Measurements from ENCODE around the gene PLAGL2.

Gene PLAGL2

GRCh38 chr20:32190616-32191415 is 16.7 kb downstream of the PLAGL2 start:
- no peak for TF ChIP-seq CTCF (IDR thresholded peaks at IDR 0.05)
- peaks cover 58% of the 10 kb centered on the region for H3K4me1 Mint-ChIP-seq
- H3K4me3 Mint-ChIP-seq = peak overlapping the region; percentile 83
- peak overlapping the region; percentile 72 for H3K27ac Mint-ChIP-seq
- H3K27me3 Mint-ChIP-seq (ENCODE audit: low read depth, poor library complexity) = peaks cover 6% of the 10 kb centered on the region
- no peak for DNase-seq
- peaks cover 39% of the 10 kb centered on the region for H3K36me3 Mint-ChIP-seq (ENCODE audit: low read depth)
- H3K9me3 Mint-ChIP-seq = no peaks in the 10 kb centered on the region

DNA sequence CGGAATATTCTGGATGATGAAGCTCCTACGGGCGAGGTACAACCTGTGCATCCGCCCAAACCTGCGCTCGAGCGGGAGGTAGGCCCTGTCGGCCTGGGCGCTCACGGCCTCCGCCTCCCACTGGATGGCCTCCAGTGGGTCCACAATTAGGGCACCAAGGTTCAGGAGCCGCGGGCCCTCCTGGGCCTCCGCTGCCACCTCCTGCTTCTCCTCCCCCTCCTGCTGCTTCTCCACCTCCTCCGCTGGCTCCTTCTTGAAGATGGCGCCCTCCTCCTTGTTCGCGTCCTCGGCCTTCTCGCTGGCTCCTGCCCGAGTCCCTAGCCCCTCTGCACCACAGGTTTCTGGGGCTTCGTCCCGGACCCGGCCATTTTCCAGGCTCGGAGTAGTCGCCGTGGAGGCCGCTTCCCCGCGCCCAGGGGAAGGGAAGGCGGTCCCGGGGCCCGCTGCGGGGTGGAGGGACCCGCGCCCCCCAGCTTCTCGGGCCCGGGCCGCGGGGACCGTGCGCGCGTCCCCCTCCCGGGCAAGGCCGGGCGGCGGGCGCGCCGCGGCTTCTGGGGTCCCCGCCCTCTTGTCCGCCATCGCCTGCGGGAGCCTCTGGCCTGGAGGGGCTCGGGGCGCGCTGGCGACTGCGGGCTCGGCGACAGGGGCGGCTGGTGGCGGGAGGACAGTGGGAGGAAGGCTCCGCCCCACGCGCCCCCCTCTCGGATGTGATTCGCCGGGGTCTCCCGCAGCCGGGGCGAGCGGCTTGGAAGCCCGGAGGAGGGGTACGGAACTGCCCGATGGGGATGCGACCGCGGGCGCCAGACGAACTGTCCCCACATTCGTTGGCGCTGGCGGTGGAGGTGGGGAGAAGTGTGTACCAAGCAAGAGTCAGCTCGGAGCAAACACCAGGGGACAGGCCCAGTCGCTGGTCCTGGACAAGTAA is 17.6 kb downstream of the PLAGL2 start:
- peak; percentile 86 for DNase-seq
- Mint-ChIP-seq H3K9me3 (no peaks in the 10 kb centered on the region), H3K36me3 (ENCODE audit: low read depth) (peaks cover 34% of the 10 kb centered on the region), H3K4me3 (peak overlapping the region; percentile 83), H3K4me1 (peaks cover 56% of the 10 kb centered on the region), H3K27me3 (ENCODE audit: low read depth, poor library complexity) (peaks cover 3% of the 10 kb centered on the region), H3K27ac (peak overlapping the region; percentile 79)
- no peak for TF ChIP-seq CTCF (IDR thresholded peaks at IDR 0.05)

DNA sequence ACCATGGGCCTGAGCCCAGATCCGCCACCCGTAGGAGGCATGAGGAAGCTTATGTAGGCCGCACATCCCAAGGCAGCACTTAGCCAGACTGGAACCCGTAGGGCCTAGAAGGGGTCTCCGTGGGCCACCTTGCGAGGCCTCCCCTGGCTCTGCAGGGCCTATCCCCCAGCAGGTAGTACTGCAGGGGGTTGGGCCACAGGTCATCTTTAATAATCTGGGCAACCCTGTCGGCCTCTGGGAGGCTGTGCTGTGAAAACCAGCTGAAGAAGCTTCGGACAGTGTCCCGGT is 18.5 kb downstream of the PLAGL2 start:
- Mint-ChIP-seq H3K27me3 (ENCODE audit: low read depth, poor library complexity) (no peaks in the 10 kb centered on the region), H3K4me3 (peak overlapping the region; percentile 83), H3K36me3 (ENCODE audit: low read depth) (peaks cover 29% of the 10 kb centered on the region), H3K4me1 (peaks cover 51% of the 10 kb centered on the region), H3K27ac (peak overlapping the region; percentile 67), H3K9me3 (no peaks in the 10 kb centered on the region)
- TF ChIP-seq CTCF (IDR thresholded peaks at IDR 0.05) = no peak
- DNase-seq = no peak

DNA sequence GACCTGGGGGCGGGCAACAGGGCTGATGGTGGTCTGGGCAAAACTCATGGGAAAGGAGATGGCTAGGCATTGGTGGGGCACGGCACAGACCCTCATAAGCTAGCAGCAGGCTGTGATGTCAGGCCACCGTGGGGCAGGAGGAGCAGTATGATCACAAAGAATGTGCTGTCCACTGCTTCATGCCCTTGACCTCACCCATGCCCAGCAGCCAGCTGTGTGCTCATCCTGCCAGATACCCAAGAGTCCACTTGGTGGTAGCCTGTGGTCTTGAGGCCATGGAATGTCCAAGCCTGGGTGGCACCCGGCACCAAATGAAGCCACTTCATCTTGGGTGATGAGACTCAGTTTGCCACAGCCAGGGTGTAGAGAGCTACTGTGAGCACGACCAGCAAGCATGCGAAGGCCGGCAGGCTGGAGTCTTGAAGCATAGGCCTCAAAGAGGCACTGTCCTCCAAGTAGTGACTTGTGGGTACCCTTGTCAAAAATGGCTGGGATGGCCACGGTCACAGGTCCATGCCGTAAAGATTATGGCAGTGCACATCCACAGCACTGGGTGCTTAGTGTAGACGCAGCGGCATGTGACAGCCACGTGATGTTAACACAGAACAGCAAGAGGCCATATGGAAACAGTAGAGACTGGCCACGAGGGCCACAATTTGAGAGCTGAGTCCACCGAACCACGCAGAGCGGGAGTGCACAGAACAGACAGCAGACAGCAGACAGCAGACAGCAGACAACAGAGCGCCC is 19.0 kb downstream of the PLAGL2 start:
- TF ChIP-seq CTCF (IDR thresholded peaks at IDR 0.05) = no peak
- Mint-ChIP-seq H3K27me3 (ENCODE audit: low read depth, poor library complexity) (no peaks in the 10 kb centered on the region), H3K27ac (peak overlapping the region; percentile 67), H3K4me3 (peak overlapping the region; percentile 83), H3K9me3 (no peaks in the 10 kb centered on the region), H3K4me1 (peaks cover 46% of the 10 kb centered on the region), H3K36me3 (ENCODE audit: low read depth) (peaks cover 24% of the 10 kb centered on the region)
- DNase-seq = no peak

DNA sequence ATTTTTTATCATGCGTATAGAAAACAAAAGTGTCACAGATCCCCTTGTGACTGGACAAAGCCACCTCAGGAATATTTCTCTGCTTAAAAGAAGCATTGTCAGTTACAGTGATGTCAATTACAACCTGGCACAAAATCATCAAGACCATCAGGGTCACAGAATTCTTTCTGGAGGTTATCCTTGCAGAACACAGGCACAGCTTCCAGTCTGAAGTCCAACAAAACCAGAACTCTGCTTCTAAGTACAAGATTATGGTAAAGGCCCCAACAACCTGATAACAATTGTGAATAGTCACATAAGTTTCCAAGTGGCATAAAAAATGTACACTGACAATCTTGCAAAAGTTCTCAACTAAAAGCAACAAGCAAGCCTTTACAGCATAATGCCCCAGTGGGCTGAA is 21.0 kb downstream of the PLAGL2 start:
- no peaks in the 10 kb centered on the region for H3K9me3 Mint-ChIP-seq
- peaks cover 15% of the 10 kb centered on the region for H3K36me3 Mint-ChIP-seq (ENCODE audit: low read depth)
- H3K4me1 Mint-ChIP-seq = peaks cover 42% of the 10 kb centered on the region
- no peak for TF ChIP-seq CTCF (IDR thresholded peaks at IDR 0.05)
- no peak overlapping the region for H3K27ac Mint-ChIP-seq
- no peaks in the 10 kb centered on the region for H3K27me3 Mint-ChIP-seq (ENCODE audit: low read depth, poor library complexity)
- H3K4me3 Mint-ChIP-seq = no peak overlapping the region
- no peak for DNase-seq
